Esophagus muscularis mucosa (tissue), 4 donors: ENCODE data around the gene MYEF2. TPM values are rescaled to one million over a fixed set of nuclear protein-coding genes. Genes with fewer than 3 reads are reported as not detected.

Experiments
- DNase-seq: peaks from one replicate; pipeline ENCODE4 v3.0.0-alpha.2; 2017; ENCODE audit errors: extremely low spot score
- H3K27ac ChIP-seq, 4 donors: fragments of 200-600 bp; sonication (generic); replicated peaks in 1 of 4; 1 replicate in 3 of 4; 2 replicates in 1 of 4; pipeline ENCODE4 v1.5.1; 2016 to 2019; ENCODE audit warnings: mild to moderate bottlenecking in 1 of 4
- H3K27me3 ChIP-seq, 4 donors: fragments of 200-600 bp; sonication (generic); one replicate each; pipeline versions ENCODE4 v1.5.1 to v1.6.0; 2016 to 2019
- H3K36me3 ChIP-seq, 4 donors: fragments of 200-600 bp; sonication (generic); one replicate each; pipeline ENCODE4 v1.5.1; 2016 to 2019
- H3K4me1 ChIP-seq, 4 donors: fragments of 200-600 bp; sonication (generic); one replicate each; pipeline ENCODE4 v1.5.1; 2016 to 2019
- H3K4me3 ChIP-seq, 4 donors: fragments of 200-600 bp; sonication (generic); 1 replicate in 2 of 4; 2 replicates in 2 of 4; pipeline ENCODE4 v1.5.1; 2016 to 2019; ENCODE audit warnings: mild to moderate bottlenecking in 4 of 4, moderate library complexity in 1 of 4
- H3K9me3 ChIP-seq, 4 donors: fragments of 200-600 bp; sonication (generic); 1 replicate in 3 of 4; 2 replicates in 1 of 4; pipeline ENCODE4 v1.5.1; 2016 to 2019
- EP300 ChIP-seq: sonication (generic); formaldehyde crosslinking; IDR thresholded peaks from one replicate; pipeline ENCODE4 v1.6.1; 2017; ENCODE audit warnings: antibody characterized with exemption
- POLR2A ChIP-seq: fragments of 450-650 bp; IDR thresholded peaks from one replicate; pipeline ENCODE4 v1.6.1; 2017; ENCODE audit warnings: antibody characterized with exemption, moderate library complexity, mild to moderate bottlenecking, low read depth
- POLR2AphosphoS5 ChIP-seq, 2 donors: sonication (generic); formaldehyde crosslinking; IDR thresholded peaks; one replicate each; pipeline ENCODE4 v1.6.1; 2017; ENCODE audit warnings: antibody characterized with exemption in 2 of 2
- WGBS: methylation state at CpG from one replicate; pipeline ENCODE4 v1.1.5; 2018; 5-methylcytosine and 5-hydroxymethylcytosine counted together
- intact Hi-C: fragments of 100-400 bp; cut with DNase I; formaldehyde crosslinking; loops from one replicate; pipeline ENCODE4 v1.15.1; 2023
- total RNA-seq, 4 donors: library from RNA; depleted of rRNA; stranded (reverse); fragments of >200 nt; gene quantifications; one replicate each; pipeline versions ENCODE4 v1.1.0 to v1.2.1, GENCODE V29; 2016
- TF ChIP-seq, protein P1 (sequence below), 3 experiments: fragments of 200-600 bp in 2 of 3; fragments of 450-650 bp in 1 of 3; sonication (generic) in 2 of 3; IDR thresholded peaks; one replicate each; pipeline ENCODE4 v1.5.1; 2017 to 2019; ENCODE audit warnings: antibody characterized with exemption in 3 of 3, mild to moderate bottlenecking in 2 of 3, moderate library complexity in 1 of 3

Gene MYEF2
- total RNA-seq, 4 donors from 2014 or later: 20.0 to 41.1 (median 27.3) TPM

DNA sequence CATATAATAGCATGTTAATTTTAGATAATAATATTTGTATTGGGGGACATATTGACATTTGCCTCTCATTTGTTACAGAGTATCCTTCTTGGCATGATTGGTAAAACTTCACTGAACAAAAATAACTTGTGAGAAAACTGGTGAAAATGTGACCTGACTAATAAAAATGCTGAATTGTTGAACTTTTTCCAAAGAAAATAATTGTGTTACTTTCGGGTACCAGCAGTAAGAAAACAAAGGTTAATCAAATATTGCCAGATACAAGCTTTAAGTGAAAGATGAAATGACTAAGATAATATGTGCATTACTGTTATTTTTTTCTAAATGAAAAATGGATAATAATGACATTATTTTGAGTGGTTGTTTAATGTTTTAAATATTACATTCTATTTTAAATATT, 43.2 kb upstream of the MYEF2 start:
- no peaks in the 10 kb centered on the region for H3K4me1 ChIP-seq
- H3K27ac ChIP-seq: no peak overlapping the region
- H3K36me3 ChIP-seq: no peaks in the 10 kb centered on the region
- H3K4me3 ChIP-seq: no peak overlapping the region
- no peaks in the 10 kb centered on the region for H3K9me3 ChIP-seq
- no peaks in the 10 kb centered on the region for H3K27me3 ChIP-seq
- 71% methylated on average over 1 of the region's 1 CpG for WGBS
- DNase-seq: no peak
- TF ChIP-seq, protein P1, sequence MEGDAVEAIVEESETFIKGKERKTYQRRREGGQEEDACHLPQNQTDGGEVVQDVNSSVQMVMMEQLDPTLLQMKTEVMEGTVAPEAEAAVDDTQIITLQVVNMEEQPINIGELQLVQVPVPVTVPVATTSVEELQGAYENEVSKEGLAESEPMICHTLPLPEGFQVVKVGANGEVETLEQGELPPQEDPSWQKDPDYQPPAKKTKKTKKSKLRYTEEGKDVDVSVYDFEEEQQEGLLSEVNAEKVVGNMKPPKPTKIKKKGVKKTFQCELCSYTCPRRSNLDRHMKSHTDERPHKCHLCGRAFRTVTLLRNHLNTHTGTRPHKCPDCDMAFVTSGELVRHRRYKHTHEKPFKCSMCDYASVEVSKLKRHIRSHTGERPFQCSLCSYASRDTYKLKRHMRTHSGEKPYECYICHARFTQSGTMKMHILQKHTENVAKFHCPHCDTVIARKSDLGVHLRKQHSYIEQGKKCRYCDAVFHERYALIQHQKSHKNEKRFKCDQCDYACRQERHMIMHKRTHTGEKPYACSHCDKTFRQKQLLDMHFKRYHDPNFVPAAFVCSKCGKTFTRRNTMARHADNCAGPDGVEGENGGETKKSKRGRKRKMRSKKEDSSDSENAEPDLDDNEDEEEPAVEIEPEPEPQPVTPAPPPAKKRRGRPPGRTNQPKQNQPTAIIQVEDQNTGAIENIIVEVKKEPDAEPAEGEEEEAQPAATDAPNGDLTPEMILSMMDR (IDR thresholded peaks at IDR 0.05): no peak
- TF ChIP-seq POLR2A (no peak), EP300 (no peak)
- intact Hi-C loops: no loop called here

DNA sequence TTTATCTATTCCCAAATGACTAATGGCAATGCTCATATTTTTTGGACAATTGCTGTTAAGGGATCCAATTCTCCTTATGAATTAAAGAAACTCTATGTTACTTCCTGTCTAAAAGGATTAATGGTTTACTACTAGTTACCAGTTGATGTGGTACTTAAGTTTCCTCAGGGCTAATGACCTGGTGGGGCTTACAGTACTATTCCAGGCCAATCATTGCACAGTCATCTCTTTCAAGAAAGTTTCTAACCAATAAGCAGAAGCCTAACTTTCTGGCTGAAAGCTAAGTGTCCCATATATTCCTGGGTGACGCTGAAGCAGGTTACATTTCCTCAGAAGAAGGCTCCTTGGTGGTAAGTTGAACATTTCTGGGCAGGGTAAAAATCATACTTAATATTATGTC, 27.9 kb upstream of the MYEF2 start, which contains the start of gene SLC12A1:
SLC12A1 (plus strand) TSS at position 322 of the 400 bp plus-strand sequence. CDS start 1,418 bp downstream, outside the sequence.
- H3K27me3 ChIP-seq: no peaks in the 10 kb centered on the region
- H3K9me3 ChIP-seq: no peaks in the 10 kb centered on the region
- 72% methylated on average over 1 of the region's 1 CpG for WGBS
- DNase-seq: no peak
- TF ChIP-seq, protein P1 (IDR thresholded peaks at IDR 0.05): no peak
- no peak for TF ChIP-seq POLR2A
- TF ChIP-seq POLR2AphosphoS5 (IDR thresholded peaks at IDR 0.05): no peak
- TF ChIP-seq EP300: no peak
- H3K27ac ChIP-seq: no peak within 1 kb of the TSS
- H3K4me1 ChIP-seq: no peaks in the 10 kb centered on the region
- no peak within 1 kb of the TSS for H3K4me3 ChIP-seq
- intact Hi-C loops: no loop called here
- H3K36me3 ChIP-seq: no peaks in the 10 kb centered on the region

DNA sequence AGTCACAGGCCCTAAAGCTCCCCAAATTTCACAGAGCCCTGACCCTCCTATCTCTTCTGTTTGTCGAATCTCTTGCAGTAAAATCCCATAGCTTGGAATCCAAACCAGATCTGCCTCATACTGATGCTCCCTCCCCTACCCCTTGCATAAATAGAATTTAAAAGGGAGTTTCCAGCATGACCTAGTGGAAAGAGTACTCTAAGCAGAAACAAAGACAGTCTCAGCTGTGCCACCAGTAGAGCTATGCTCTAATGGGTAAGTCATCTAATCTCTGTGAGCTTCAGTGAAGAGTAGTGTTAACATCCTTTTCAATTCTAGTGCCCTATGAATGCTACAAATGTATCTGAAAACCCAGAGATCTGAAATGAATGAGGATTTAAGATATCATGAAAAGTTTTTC, 24.0 kb upstream of the MYEF2 start:
- no peak overlapping the region for H3K4me3 ChIP-seq
- WGBS: 91% methylated on average over 1 of the region's 1 CpG
- no peak overlapping the region for H3K27ac ChIP-seq
- H3K36me3 ChIP-seq: no peaks in the 10 kb centered on the region
- TF ChIP-seq, protein P1 (IDR thresholded peaks at IDR 0.05): no peak
- intact Hi-C loops: no loop called here
- no peak for DNase-seq
- H3K4me1 ChIP-seq: no peaks in the 10 kb centered on the region
- no peaks in the 10 kb centered on the region for H3K9me3 ChIP-seq
- H3K27me3 ChIP-seq: no peaks in the 10 kb centered on the region

DNA sequence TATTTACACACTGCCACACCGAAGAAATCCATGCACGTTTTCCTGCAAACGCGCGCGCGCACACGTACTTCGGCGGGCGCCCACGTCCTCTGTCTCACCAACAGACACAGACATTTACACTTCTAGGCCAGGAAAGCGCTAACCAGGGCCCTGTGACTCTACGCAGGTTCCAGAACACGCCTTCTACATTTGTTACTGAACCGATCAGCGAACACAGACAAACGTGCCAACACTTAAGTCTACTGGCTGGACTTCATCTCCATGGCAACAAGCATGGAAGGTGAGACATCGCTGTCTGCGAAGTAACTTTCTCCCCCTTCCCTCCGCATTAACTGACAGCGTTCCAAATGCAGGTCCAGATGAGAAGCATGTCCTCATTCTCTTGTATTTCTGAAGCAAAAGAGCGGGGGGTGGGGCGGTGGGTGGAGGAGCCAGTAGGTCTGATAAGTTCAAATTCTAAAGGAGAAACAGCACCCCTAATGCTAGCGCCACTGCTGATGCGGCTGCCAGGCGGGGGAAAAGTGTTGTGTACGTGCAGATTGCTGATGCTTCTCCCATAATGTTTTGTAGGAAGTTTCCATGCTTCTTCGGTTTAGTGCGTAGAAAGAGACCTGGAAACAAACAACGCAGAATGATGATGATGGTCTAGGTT, 13.6 kb upstream of the MYEF2 start, which contains the start of gene CTXN2:
CTXN2 (plus strand) TSS at position 92 of the 652 bp plus-strand sequence. CDS start 9,636 bp downstream, outside the sequence.
- TF ChIP-seq, protein P1 (IDR thresholded peaks at IDR 0.05): no peak
- no peak for TF ChIP-seq POLR2AphosphoS5 (IDR thresholded peaks at IDR 0.05)
- TF ChIP-seq POLR2A: no peak
- no peak for TF ChIP-seq EP300
- H3K27me3 ChIP-seq: peaks cover 0 to 28% (median 0%) of the 10 kb centered on the region in 4 donors
- 14% methylated on average over 31 of the region's 31 CpGs for WGBS
- no peak within 1 kb of the TSS for H3K27ac ChIP-seq
- no peaks in the 10 kb centered on the region for H3K9me3 ChIP-seq
- no peak within 1 kb of the TSS for H3K4me3 ChIP-seq
- no peak for DNase-seq
- H3K4me1 ChIP-seq: peaks cover 0 to 4% (median 0%) of the 10 kb centered on the region in 4 donors
- intact Hi-C loops: no loop called here
- no peaks in the 10 kb centered on the region for H3K36me3 ChIP-seq
